Measurements from ENCODE around the gene IGSF9.

The IGSF9 gene

DNA sequence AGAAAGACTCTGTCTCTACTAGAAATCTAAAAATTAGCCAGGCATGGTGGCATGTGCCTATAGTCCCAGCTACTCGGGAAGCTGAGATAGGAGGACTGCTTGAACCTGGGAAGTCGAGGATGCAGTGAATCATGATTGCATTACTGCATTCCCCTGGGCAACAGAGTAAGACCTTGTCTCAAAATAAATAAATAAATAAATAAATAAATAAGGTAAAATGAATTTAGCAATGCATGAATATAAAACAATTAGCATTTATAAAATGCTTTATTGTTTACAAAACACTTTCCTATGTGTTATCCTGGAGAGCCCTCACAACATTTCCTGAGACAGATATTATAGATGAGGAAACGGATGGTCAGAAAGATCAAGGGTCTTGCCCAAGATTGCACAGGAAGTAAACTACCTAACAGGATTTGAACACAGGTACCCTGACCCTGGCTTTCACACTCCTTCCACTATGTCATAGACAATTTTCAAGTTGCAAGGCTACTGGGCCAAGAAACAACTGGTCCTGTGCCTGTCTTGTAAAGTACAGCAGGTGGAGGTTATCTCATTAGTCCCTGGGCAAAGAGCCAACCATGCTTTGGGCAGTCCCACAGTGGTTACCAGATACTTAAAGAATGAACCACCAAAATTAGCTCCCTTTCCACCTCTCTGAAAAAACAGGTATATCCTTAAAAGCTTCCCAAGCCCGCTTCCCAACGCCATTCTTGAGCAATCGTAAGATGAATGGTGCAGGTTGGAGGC is 67.5 kb downstream of the IGSF9 start:
- Mint-ChIP-seq H3K4me1 (no peaks in the 10 kb centered on the region), H3K36me3 (ENCODE audit: low read depth) (no peaks in the 10 kb centered on the region), H3K4me3 (no peak overlapping the region), H3K9me3 (no peaks in the 10 kb centered on the region), H3K27ac (no peak overlapping the region), H3K27me3 (ENCODE audit: low read depth) (peaks cover 18% of the 10 kb centered on the region)
- TF ChIP-seq, protein P1, sequence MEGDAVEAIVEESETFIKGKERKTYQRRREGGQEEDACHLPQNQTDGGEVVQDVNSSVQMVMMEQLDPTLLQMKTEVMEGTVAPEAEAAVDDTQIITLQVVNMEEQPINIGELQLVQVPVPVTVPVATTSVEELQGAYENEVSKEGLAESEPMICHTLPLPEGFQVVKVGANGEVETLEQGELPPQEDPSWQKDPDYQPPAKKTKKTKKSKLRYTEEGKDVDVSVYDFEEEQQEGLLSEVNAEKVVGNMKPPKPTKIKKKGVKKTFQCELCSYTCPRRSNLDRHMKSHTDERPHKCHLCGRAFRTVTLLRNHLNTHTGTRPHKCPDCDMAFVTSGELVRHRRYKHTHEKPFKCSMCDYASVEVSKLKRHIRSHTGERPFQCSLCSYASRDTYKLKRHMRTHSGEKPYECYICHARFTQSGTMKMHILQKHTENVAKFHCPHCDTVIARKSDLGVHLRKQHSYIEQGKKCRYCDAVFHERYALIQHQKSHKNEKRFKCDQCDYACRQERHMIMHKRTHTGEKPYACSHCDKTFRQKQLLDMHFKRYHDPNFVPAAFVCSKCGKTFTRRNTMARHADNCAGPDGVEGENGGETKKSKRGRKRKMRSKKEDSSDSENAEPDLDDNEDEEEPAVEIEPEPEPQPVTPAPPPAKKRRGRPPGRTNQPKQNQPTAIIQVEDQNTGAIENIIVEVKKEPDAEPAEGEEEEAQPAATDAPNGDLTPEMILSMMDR (IDR thresholded peaks at IDR 0.05; ENCODE audit: unreplicated experiment in 3 of 3): no peak

All from nephron (organoid).